PC-3 (cell line): Measurements from ENCODE around the gene SNX9. TPM values are rescaled to one million over a fixed set of nuclear protein-coding genes. Genes with fewer than 3 reads are reported as not detected.

ENCODE experiments used
- ATAC-seq: fragments of 200-7000 bp; cut with Tn5 transposase; 2 replicates; pipeline ENCODE4 v1.9.1; 2020; ENCODE audit warnings: mild to moderate bottlenecking, moderate library complexity
- BruUV-seq: library from RNA; stranded (reverse); fragments of 400-500 nt; replicated peaks from 2 replicates; lab custom pipeline; 2021; lab: Mats Ljungman, UMichigan
- CTCF ChIA-PET: fragments of 300-600 bp; sonication (Branson Sonifier 250); formaldehyde crosslinking; loops from one replicate; lab custom pipeline; 2022; ENCODE audit warnings: antibody characterized with exemption; lab: Charles Lee
- POLR2A ChIA-PET: fragments of 300-600 bp; sonication (Branson Sonifier 250); formaldehyde crosslinking; loops from one replicate; lab custom pipeline; 2022; ENCODE audit warnings: antibody characterized with exemption; ENCODE audit not compliant: unreplicated experiment; lab: Charles Lee
- DNase-seq: peaks from one replicate; pipeline ENCODE4 v3.0.0-alpha.2; 2015
- H2AFZ ChIP-seq: fragments of 300-600 bp; sonication (generic); 2 replicates; pipeline ENCODE4 v1.6.0; 2016; ENCODE audit warnings: antibody characterized with exemption, low read length
- H3F3A ChIP-seq: fragments of 300-600 bp; sonication (generic); one replicate; pipeline ENCODE4 v1.6.0; 2017; ENCODE audit warnings: antibody characterized with exemption, low read length, control low read depth, mild to moderate bottlenecking; ENCODE audit not compliant: unreplicated experiment
- H3K27ac ChIP-seq: fragments of 300-600 bp; sonication (generic); 2 replicates; pipeline ENCODE4 v1.5.1; 2016; ENCODE audit warnings: mild to moderate bottlenecking, low read length
- H3K27me3 ChIP-seq: fragments of 300-600 bp; sonication (generic); 2 replicates; pipeline ENCODE4 v1.6.1; 2016; ENCODE audit warnings: low read length, mixed read lengths
- H3K36me3 ChIP-seq: fragments of 300-600 bp; sonication (generic); 2 replicates; pipeline ENCODE4 v1.6.1; 2016; ENCODE audit warnings: low read depth, mixed run types, low read length, mixed read lengths
- H3K4me1 ChIP-seq: fragments of 300-600 bp; sonication (generic); 2 replicates; pipeline ENCODE4 v1.5.1; 2016; ENCODE audit warnings: low read length; ENCODE audit not compliant: insufficient read depth
- H3K4me2 ChIP-seq: fragments of 300-600 bp; sonication (generic); 2 replicates; pipeline ENCODE4 v1.6.0; 2016; ENCODE audit warnings: low read length
- H3K4me3 ChIP-seq: fragments of 300-600 bp; sonication (generic); 2 replicates; pipeline ENCODE4 v1.5.1; 2016; ENCODE audit warnings: mild to moderate bottlenecking, low read length, mixed read lengths
- H3K79me2 ChIP-seq: fragments of 300-600 bp; sonication (generic); 2 replicates; pipeline ENCODE4 v1.6.1; 2017; ENCODE audit warnings: low read length, mixed read lengths
- H3K9ac ChIP-seq: fragments of 300-600 bp; sonication (generic); 2 replicates; pipeline ENCODE4 v1.6.0; 2016; ENCODE audit warnings: mild to moderate bottlenecking, low read length
- H3K9me2 ChIP-seq: fragments of 300-600 bp; sonication (generic); replicated peaks from 2 replicates; pipeline ENCODE4 v1.6.1; 2016; ENCODE audit warnings: mixed run types, low read length, mixed read lengths
- H3K9me3 ChIP-seq: fragments of 300-600 bp; sonication (generic); 2 replicates; pipeline ENCODE4 v1.6.1; 2016; ENCODE audit warnings: low read length, mixed read lengths
- H4K20me1 ChIP-seq: fragments of 300-600 bp; sonication (generic); 2 replicates; pipeline ENCODE4 v1.6.1; 2016; ENCODE audit warnings: low read length, mixed read lengths
- EZH2 ChIP-seq: fragments of 300-600 bp; sonication (generic); IDR thresholded peaks from one replicate; pipeline ENCODE4 v1.6.1; 2017; ENCODE audit warnings: antibody characterized with exemption, mild to moderate bottlenecking, low read length; ENCODE audit not compliant: unreplicated experiment
- EZH2phosphoT487 ChIP-seq: fragments of 300-600 bp; sonication (generic); IDR thresholded peaks from 2 replicates; pipeline ENCODE4 v1.6.1; 2018; ENCODE audit warnings: mild to moderate bottlenecking, antibody characterized with exemption, low read length, borderline replicate concordance
- intact Hi-C: fragments of 100-400 bp; cut with micrococcal nuclease; formaldehyde crosslinking; loops from 2 replicates; pipeline ENCODE4 v1.9.0; 2023
- total RNA-seq: library from RNA; depleted of rRNA; stranded (reverse); fragments of >200 nt; gene quantifications from 2 replicates; pipeline ENCODE4 v1.2.3, GENCODE V29; 2014
- TF ChIP-seq, protein P1 (sequence below): fragments of 300-600 bp; sonication (generic); conservative IDR thresholded peaks from 2 replicates; pipeline ENCODE4 v1.5.1; 2017; ENCODE audit warnings: antibody characterized with exemption, low read depth, mild to moderate bottlenecking, low read length

Gene SNX9
- total RNA-seq, 1 experiment from 2014 or later, result 18.0 TPM

DNA sequence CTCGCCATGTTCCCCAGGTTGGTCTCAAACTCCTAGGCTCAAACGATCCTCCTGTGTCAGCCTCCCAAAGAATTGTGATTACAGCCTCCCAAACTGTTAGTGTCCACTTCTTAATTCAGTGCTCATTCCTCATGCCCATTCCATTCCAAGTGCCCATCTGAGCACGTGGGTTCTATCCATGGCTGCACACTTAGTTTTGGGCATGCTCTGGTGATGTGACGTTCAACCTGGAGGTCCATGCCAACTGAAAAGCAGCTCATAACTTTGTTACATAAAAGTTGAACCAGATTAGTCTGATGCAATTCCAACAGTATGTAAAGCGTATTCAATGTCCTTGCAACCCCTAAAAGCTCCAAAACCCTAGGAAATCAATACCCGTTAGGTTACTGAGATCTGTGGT, 11.5 kb downstream of the SNX9 start:
- TF ChIP-seq, protein P1, sequence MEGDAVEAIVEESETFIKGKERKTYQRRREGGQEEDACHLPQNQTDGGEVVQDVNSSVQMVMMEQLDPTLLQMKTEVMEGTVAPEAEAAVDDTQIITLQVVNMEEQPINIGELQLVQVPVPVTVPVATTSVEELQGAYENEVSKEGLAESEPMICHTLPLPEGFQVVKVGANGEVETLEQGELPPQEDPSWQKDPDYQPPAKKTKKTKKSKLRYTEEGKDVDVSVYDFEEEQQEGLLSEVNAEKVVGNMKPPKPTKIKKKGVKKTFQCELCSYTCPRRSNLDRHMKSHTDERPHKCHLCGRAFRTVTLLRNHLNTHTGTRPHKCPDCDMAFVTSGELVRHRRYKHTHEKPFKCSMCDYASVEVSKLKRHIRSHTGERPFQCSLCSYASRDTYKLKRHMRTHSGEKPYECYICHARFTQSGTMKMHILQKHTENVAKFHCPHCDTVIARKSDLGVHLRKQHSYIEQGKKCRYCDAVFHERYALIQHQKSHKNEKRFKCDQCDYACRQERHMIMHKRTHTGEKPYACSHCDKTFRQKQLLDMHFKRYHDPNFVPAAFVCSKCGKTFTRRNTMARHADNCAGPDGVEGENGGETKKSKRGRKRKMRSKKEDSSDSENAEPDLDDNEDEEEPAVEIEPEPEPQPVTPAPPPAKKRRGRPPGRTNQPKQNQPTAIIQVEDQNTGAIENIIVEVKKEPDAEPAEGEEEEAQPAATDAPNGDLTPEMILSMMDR, result no peak
- no peak for TF ChIP-seq EZH2
- TF ChIP-seq EZH2phosphoT487, result no peak
- Histone ChIP-seq H3F3A (no peaks in the 10 kb centered on the region), H3K36me3 (peaks cover 7% of the 10 kb centered on the region; the same call in 1 of the 2 replicates), H3K9me2 (no peaks in the 10 kb centered on the region), H4K20me1 (no peaks in the 10 kb centered on the region), H3K4me3 (no peak overlapping the region), H3K27ac (no peak overlapping the region), H3K9ac (no peak overlapping the region), H3K79me2 (peaks cover 97% of the 10 kb centered on the region), H3K4me1 (peaks cover 23% of the 10 kb centered on the region), H3K27me3 (no peaks in the 10 kb centered on the region), H3K9me3 (no peaks in the 10 kb centered on the region), H3K4me2 (no peak overlapping the region), H2AFZ (no peak overlapping the region)
- ChIA-PET POLR2A (no interaction called here), CTCF (no interaction called here)
- DNase-seq (no peak), ATAC-seq (no peak)
- no TSS peak for BruUV-seq
- intact Hi-C loops, result loop anchor here (5.0 kb wide), 1 partner anchor 33 kb away; no protein-coding TSS in a partner anchor

DNA sequence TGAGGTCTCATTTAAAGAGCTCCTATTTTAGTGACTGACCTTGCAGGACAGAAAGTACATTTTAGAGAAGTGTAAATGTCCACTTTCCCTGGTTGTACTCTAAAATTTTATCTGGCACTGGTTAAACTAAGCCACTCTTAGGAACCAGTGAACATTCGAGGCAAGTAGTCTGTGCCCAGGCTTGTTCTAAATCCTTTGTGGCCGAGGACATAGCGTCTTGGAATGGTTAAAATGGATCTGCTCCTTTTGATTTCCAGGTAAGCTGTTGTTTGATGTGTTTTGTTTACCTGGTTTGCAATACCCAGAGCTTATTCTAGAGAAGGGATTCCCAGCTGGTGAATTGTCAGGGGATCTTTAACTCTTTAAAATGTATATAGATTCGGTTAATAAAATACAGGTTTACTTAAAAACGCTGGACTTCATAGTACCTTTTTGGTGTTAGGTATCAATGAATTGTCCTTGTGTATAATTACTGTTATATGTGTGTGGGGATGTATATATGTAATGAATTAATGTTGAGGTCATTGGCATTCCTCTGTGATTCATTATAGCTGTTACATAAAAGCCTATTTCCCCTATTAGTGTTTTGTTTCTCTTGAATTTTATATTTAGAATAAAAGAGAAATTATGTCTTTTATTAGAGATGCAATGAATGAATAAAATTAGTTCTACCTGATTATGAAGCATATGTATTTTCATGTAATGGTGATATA, 15.8 kb downstream of the SNX9 start:
- no peak overlapping the region for H3K4me3 ChIP-seq
- no peak overlapping the region for H3K27ac ChIP-seq
- H3K9ac ChIP-seq, result no peak overlapping the region
- BruUV-seq, result no TSS peak
- POLR2A ChIA-PET, result no interaction called here
- H3K36me3 ChIP-seq, result no peaks in the 10 kb centered on the region
- no peaks in the 10 kb centered on the region for H3K9me2 ChIP-seq
- no peak overlapping the region for H3K4me2 ChIP-seq
- ATAC-seq (no peak), DNase-seq (no peak)
- no peak for TF ChIP-seq EZH2phosphoT487
- no peak for TF ChIP-seq EZH2
- TF ChIP-seq, protein P1, result no peak
- H3K27me3 ChIP-seq, result no peaks in the 10 kb centered on the region
- H4K20me1 ChIP-seq, result no peaks in the 10 kb centered on the region
- peaks cover 42% of the 10 kb centered on the region for H3K4me1 ChIP-seq
- H3K79me2 ChIP-seq, result peaks cover 98% of the 10 kb centered on the region
- CTCF ChIA-PET, result no interaction called here
- H3K9me3 ChIP-seq, result no peaks in the 10 kb centered on the region
- intact Hi-C loops, result no loop called here
- H2AFZ ChIP-seq, result no peak overlapping the region
- no peaks in the 10 kb centered on the region for H3F3A ChIP-seq

DNA sequence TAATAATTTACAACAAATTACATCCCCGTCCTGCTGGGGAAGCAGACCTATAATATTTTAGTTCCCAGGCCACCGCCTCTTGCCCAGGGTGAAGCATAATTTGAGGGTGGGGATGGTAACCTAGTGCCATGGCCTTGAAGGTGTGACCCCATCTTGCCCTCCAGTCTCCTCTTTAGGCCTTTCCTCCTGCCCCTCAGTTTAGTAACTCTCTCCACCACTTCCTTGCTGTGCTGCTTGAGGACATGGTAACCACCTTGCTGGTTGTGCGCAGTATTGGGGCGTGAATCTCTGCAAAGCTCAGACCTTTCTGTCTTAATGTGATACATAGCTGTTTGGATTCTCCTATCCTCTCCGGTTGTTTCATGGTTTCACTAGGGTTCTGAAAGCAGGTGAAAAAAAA, 16.6 kb downstream of the SNX9 start:
- no peaks in the 10 kb centered on the region for H3K27me3 ChIP-seq
- no peaks in the 10 kb centered on the region for H3K9me2 ChIP-seq
- H3K9ac ChIP-seq, result no peak overlapping the region
- ChIA-PET POLR2A (no interaction called here), CTCF (no interaction called here)
- H3K79me2 ChIP-seq, result peaks cover 97% of the 10 kb centered on the region
- TF ChIP-seq EZH2phosphoT487, result no peak
- TF ChIP-seq, protein P1, result no peak
- TF ChIP-seq EZH2, result no peak
- H3K4me3 ChIP-seq, result no peak overlapping the region
- H3K9me3 ChIP-seq, result no peaks in the 10 kb centered on the region
- no peak for DNase-seq
- ATAC-seq, result no peak
- H3K4me1 ChIP-seq, result peaks cover 40% of the 10 kb centered on the region
- H3K27ac ChIP-seq, result no peak overlapping the region
- intact Hi-C loops, result no loop called here
- no peaks in the 10 kb centered on the region for H3F3A ChIP-seq
- no peaks in the 10 kb centered on the region for H3K36me3 ChIP-seq
- H3K4me2 ChIP-seq, result no peak overlapping the region
- no peak overlapping the region for H2AFZ ChIP-seq
- no TSS peak for BruUV-seq
- no peaks in the 10 kb centered on the region for H4K20me1 ChIP-seq
